ENCODE data around the gene ASCL4.

The ASCL4 gene

GRCh38 chr12:107779077-107779831, 4.8 kb downstream of the ASCL4 start:
- no peak for DNase-seq

GRCh38 chr12:107780298-107780697, 5.8 kb downstream of the ASCL4 start:
- no peak for DNase-seq

DNA sequence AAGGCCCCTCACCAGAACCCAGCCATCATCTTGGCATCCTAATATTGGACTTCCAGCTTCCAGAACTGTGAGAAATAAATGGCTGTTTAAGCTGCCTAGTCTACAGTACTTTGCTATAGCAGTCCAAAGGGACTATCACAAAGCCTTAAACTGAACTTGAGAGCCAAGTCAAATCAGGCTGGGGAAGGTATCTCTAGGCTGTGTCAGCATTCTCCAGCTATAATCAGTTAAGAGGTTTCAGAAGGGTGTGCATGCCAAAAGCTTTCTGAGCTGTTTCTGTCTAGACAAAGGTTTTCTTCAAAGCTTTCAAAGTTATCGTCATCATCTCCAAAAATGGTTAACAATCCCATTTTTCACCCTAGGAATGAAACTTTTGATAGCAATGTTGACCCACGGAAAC, 7.6 kb downstream of the ASCL4 start:
- no peak for DNase-seq

GRCh38 chr12:107783406-107784376, 9.2 kb downstream of the ASCL4 start:
- DNase-seq = no peak

DNA sequence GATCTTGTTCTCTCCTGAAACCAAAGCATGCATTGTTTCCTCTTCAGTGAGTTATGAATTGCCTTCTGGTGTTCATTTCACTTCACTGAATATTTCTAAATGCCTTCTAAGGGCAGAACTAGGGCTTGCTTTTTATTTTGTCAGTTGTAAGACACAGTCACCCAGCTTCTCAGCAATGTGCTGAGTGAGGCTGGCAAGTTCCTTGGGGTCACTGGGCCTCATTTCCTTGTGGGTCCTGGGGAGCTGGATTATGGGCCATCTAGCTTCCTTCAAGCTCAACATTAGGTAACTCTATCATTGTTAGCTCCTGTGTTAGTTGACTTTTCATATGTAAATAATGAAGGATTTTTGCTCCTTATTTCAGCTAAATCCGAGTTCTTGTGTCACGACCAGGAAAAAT, 13.8 kb downstream of the ASCL4 start:
- DNase-seq = no peak

DNA sequence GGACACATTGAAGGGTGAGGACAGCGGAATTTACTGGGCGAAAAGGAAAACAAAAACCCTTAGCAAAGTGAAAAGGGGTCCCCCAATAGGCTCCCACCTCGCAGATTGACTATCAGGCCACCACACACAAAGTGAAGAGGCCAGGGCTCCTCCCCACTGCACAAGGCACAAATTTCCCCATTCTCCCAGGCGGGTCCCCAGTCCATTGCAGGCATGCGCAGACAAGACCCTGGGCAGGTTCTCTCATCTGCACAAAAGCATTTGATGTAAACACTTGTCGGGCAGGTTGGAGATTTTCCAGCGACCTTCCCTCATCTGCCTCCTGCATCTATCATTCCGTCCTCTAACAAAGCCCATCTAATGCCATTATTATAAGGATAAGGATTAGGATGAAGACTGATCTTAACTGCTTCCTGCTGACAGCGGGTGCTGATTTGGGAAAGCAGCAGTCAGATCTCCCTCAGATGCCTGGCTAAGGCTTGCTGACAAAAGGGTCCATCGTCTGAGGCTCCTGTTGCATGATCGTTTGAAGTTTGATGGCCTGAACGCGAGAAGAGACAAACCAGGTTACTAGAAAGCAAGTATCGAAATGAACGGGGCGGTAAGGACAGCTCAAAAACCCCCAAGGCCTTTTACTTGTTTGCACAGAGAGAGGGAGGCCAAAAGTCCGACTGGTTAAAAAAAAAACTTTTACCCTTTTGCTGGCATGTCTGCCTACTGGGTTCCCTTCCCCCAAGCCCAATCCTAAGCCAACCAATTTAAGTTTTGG, 14.4 kb downstream of the ASCL4 start:
- no peak for DNase-seq

- no peak for DNase-seq
Measured at GRCh38 chr12:107791465-107792089, 17.1 kb downstream of the ASCL4 start.

GRCh38 chr12:107794451-107794850, 19.9 kb downstream of the ASCL4 start:
- no peak for DNase-seq

GRCh38 chr12:107798580-107798979, 24.1 kb downstream of the ASCL4 start:
- no peak for DNase-seq

DNA sequence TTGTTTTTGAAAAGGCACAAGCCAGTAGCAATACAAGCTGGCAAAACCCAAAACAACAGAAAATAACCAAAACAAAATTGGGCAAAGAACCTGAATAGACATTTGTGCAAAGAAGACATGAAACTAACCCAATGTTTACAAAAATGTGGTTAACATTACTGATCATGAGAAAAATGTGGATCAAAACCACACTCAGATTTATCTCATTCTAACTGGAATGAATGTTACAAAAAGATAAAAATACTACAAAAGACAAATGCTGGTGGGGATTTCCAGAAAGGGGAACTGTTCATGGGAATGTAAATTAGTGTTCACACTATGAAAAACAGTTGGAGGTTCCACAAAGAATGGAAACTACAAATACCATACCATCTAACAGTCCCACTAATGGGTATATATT, 26.6 kb downstream of the ASCL4 start:
- DNase-seq = no peak

DNA sequence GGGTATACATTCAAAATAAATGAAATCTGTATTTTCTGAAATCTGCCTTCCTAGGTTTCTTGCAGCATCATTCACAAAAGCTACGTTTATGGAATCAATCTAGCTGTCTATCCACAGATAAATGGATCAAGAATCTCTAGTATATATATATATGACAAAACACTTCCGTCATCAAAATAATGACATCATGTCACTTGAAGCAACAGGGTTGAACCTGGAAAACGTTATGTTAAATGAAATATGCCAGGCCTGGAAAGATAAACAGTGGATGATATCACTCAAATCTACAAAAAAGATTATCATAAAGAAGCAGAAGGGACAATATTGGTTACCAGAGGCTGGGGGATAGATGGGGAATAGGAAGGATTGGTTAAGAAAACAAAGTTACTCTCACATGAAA, 28.6 kb downstream of the ASCL4 start:
- DNase-seq = no peak

DNA sequence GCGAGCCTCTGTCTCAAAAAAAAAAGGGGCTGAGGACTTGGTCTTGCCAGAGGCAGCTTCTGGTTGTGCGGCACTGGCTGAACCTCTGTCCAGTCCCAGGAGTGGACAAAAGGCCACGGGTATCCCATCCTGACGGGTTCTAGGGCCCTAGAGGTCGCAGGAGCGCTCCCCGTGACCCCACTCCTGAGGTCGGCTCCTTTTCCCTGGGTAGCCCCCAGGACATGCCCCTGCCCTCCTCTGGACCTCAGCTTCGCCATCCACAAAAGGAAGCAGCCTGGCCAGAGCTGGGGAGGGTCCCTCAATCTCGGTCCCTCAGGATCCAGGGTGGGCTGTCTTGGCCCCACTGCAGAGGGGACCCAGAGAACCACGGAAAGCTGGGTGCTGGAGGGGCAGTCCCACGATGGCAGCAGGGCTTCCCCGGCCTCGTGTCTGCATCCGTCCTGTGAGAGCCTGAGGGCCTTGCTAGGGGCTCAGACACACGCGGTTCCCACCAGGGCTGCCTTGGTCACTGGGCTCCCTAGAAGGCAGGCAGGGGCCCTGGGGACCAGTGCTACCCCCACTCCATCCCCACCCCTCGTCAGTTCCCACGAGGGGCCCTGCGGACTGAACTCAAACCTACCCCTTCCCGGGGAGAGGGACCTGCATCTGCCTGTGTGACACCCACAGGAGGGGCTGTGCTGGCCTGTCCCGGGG, 31.1 kb downstream of the ASCL4 start:
- no peak for DNase-seq

DNA sequence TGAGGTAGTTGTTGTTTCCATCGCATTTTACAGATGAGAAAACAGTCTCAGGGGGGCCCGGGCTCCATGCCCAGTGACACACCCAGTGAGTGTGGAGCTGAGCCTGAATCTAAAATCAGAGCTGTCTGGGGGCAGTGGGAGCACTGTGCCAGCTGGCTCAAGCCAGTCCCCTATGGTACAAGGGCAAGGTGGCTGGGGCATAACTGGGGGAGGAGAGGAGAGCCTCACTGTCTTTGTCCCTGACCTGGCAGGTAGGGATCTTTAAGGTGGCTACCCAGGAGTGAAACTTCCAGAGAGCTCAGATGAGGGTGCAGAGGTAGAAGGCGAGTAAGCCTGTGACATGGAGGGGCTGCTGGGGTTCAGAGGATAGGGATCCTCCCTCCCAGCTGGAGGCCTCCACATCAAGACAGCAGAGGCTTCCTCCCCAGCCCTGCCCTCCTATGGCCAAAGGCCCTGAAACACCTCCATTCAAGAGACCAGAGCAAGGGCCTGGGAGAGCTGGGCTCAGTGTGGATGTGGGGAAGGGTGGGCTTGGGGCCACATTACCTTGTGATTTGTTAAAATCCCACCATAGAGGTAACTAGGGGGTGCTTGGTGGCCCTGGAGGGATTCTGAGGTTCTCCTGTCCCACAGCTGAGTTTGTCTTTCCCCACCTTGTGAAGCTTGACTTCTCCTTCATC, 33.1 kb downstream of the ASCL4 start:
- DNase-seq = no peak

GRCh38 chr12:107817250-107817649, 42.7 kb downstream of the ASCL4 start:
- DNase-seq = no peak

DNA sequence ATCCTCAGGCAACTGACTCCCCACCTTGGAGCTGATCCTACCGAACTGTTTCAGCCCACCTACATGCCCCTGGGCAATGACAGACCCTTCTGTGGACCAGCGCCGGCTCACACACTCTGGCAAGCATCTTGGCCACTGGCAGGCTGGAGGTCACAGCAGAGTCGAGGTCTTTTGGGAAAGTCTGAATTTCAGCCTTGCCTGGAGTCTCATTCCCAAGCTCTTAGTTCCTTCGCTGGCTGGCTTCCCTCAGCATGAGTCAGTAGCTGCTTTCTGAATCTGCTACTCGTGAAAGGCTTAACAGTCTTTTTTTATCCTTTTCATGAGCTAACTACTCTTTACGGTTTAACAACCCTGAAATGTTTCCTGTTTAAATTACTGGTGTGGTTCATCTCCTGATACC, 44.5 kb downstream of the ASCL4 start:
- DNase-seq = no peak

- no peak for DNase-seq
Measured at GRCh38 chr12:107822356-107822755, 47.9 kb downstream of the ASCL4 start.
